Body of pancreas (tissue), 4 donors: ENCODE measurements around the gene ZNF595. TPM values are rescaled to one million over a fixed set of nuclear protein-coding genes. Genes with fewer than 3 reads are reported as not detected.
"Not testable (repeated sequence)": the region's sequence is repeated elsewhere in the genome, so short reads cannot be mapped to it uniquely, and the experiment has no call there.

Source experiments
- ATAC-seq: fragments of 150-250 bp; one replicate; pipeline ENCODE4 v1.9.1; 2016
- DNase-seq, 4 donors: peaks; one replicate each; pipeline ENCODE4 v3.0.0-alpha.2; 2019
- H3K27ac ChIP-seq, 4 donors: fragments of 200-600 bp; sonication (generic); 1 replicate in 3 of 4; 2 replicates in 1 of 4; pipeline versions ENCODE4 v1.5.1 to v1.6.1; 2016 to 2019; ENCODE audit warnings: mild to moderate bottlenecking in 1 of 4, mixed read lengths in 1 of 4, moderate library complexity in 1 of 4
- H3K27me3 ChIP-seq, 2 donors: fragments of 200-600 bp; sonication (generic); one replicate each; pipeline ENCODE4 v1.6.0; 2016; ENCODE audit warnings: mild to moderate bottlenecking in 1 of 2
- H3K36me3 ChIP-seq, 2 donors: fragments of 200-600 bp; sonication (generic); replicated peaks in 1 of 2; 2 replicates each; pipeline ENCODE4 v1.5.1; 2016; ENCODE audit warnings: low read depth in 2 of 2; ENCODE audit not compliant: insufficient read depth in 1 of 2
- H3K4me1 ChIP-seq: fragments of 200-600 bp; sonication (generic); one replicate; pipeline ENCODE4 v1.6.0; 2016
- H3K4me3 ChIP-seq, 2 donors: fragments of 200-600 bp; sonication (generic); 1 replicate in 1 of 2; 2 replicates in 1 of 2; pipeline ENCODE4 v1.5.1; 2016 to 2019
- H3K9me3 ChIP-seq, 3 donors: fragments of 200-600 bp; sonication (generic); 1 replicate in 2 of 3; 2 replicates in 1 of 3; pipeline ENCODE4 v1.5.1; 2016
- CTCF ChIP-seq, 7 experiments: fragments of 450-650 bp in 4 of 7; fragments of 200-600 bp in 3 of 7; sonication (generic) in 3 of 7; IDR thresholded peaks; one replicate each; pipeline ENCODE4 v1.5.1; 2016 to 2019; ENCODE audit warnings: antibody characterized with exemption in 7 of 7
- POLR2A ChIP-seq, 3 donors: fragments of 450-650 bp; IDR thresholded peaks; one replicate each; pipeline ENCODE4 v1.6.1; 2016; ENCODE audit warnings: antibody characterized with exemption in 3 of 3, mild to moderate bottlenecking in 2 of 3
- WGBS, 2 donors: methylation state at CpG; one replicate each; pipeline ENCODE4 v1.1.5; 2017; 5-methylcytosine and 5-hydroxymethylcytosine counted together
- intact Hi-C: fragments of 100-400 bp; cut with DNase I; formaldehyde crosslinking; loops from one replicate; pipeline ENCODE4 v1.15.1; 2023
- total RNA-seq, 2 donors: library from RNA; depleted of rRNA; stranded (reverse); fragments of >200 nt; gene quantifications; one replicate each; pipeline ENCODE4 v1.1.0, GENCODE V29; 2016

The ZNF595 gene
- total RNA-seq, 2 donors from 2014 or later = 21.4 to 27.2 TPM

GRCh38 chr4:71830-72229 is 18.7 kb downstream of the ZNF595 start:
- Histone ChIP-seq H3K9me3 (peaks cover 0 to 56% (median 2%) of the 10 kb centered on the region in 3 donors), H3K4me1 (no peaks in the 10 kb centered on the region), H3K4me3 (no peak overlapping the region), H3K27ac (no peak overlapping the region), H3K36me3 (peaks cover 13 to 20% of the 10 kb centered on the region in 2 donors), H3K27me3 (no peaks in the 10 kb centered on the region)
- intact Hi-C loops = no loop called here
- 94 to 100% methylated on average over 1 of the region's 1 CpG for WGBS, 2 donors
- DNase-seq (no peak), ATAC-seq (no peak)
- TF ChIP-seq CTCF (IDR thresholded peaks at IDR 0.05) (no peak), POLR2A (IDR thresholded peaks at IDR 0.05) (no peak)

- Histone ChIP-seq H3K4me1 (no peaks in the 10 kb centered on the region), H3K27me3 (no peaks in the 10 kb centered on the region), H3K27ac (no peak overlapping the region), H3K4me3 (no peak overlapping the region), H3K9me3 (peaks cover 0 to 64% (median 11%) of the 10 kb centered on the region in 3 donors), H3K36me3 (peaks cover 12 to 21% of the 10 kb centered on the region in 2 donors)
- ATAC-seq (no peak), DNase-seq (no peak)
- TF ChIP-seq CTCF (IDR thresholded peaks at IDR 0.05) (no peak), POLR2A (IDR thresholded peaks at IDR 0.05) (no peak)
- 91 to 95% methylated on average over 3 of the region's 3 CpGs for WGBS, 2 donors
- intact Hi-C loops = no loop called here
Observed at GRCh38 chr4:85951-86350, 32.8 kb downstream of the ZNF595 start.

- H3K27me3 ChIP-seq, ATAC-seq, H3K27ac ChIP-seq, intact Hi-C loops, DNase-seq, H3K4me1 ChIP-seq, H3K4me3 ChIP-seq: not testable (repeated sequence)
- peaks cover 0 to 70% (median 12%) of the 10 kb centered on the region in 3 donors for H3K9me3 ChIP-seq
- peaks cover 7 to 20% of the 10 kb centered on the region in 2 donors for H3K36me3 ChIP-seq
- WGBS, 2 donors = 92 to 93% methylated on average over 7 of the region's 7 CpGs
Observed at GRCh38 chr4:86559-87324, 33.6 kb downstream of the ZNF595 start.

- no peaks in the 10 kb centered on the region for H3K36me3 ChIP-seq
Observed at GRCh38 chr4:98386-98785, 45.3 kb downstream of the ZNF595 start.

GRCh38 chr4:99863-100262 is 46.7 kb downstream of the ZNF595 start:
- WGBS, 2 donors = 76 to 82% methylated on average over 5 of the region's 5 CpGs
- H3K36me3 ChIP-seq = no peaks in the 10 kb centered on the region
- TF ChIP-seq POLR2A (IDR thresholded peaks at IDR 0.05) = no peak
- TF ChIP-seq CTCF (IDR thresholded peaks at IDR 0.05) = no peak
- ATAC-seq (no peak), DNase-seq (no peak)
- no peak overlapping the region for H3K4me3 ChIP-seq
- H3K4me1 ChIP-seq = no peaks in the 10 kb centered on the region
- H3K27me3 ChIP-seq = no peaks in the 10 kb centered on the region
- peaks cover 0 to 49% (median 3%) of the 10 kb centered on the region in 3 donors for H3K9me3 ChIP-seq
- no peak overlapping the region for H3K27ac ChIP-seq
- intact Hi-C loops = no loop called here

More at GRCh38 chr4:98386-98785, 45.3 kb downstream of the ZNF595 start:
- peaks cover 0 to 55% (median 3%) of the 10 kb centered on the region in 3 donors for H3K9me3 ChIP-seq
- no peak overlapping the region for H3K4me3 ChIP-seq
- H3K27me3 ChIP-seq = no peaks in the 10 kb centered on the region
- TF ChIP-seq CTCF (IDR thresholded peaks at IDR 0.05) = no peak
- TF ChIP-seq POLR2A (IDR thresholded peaks at IDR 0.05) = no peak
- no peak for DNase-seq
- no peak overlapping the region for H3K27ac ChIP-seq
- 81 to 100% methylated on average over 1 of the region's 1 CpG for WGBS, 2 donors
- no peaks in the 10 kb centered on the region for H3K4me1 ChIP-seq
- no peak for ATAC-seq
- intact Hi-C loops = no loop called here
